Measurements from ENCODE around the gene CTNNBL1. TPM values are rescaled to one million over a fixed set of nuclear protein-coding genes. Genes with fewer than 3 reads are reported as not detected.

The CTNNBL1 gene
- total RNA-seq, 3 donors from 2014 or later (not counting 1 experiment from before 2014, with no cell fraction given): 59.1 to 75.6 (median 67.6) TPM

GRCh38 chr20:37863289-37863688, 169.5 kb downstream of the CTNNBL1 start:
- no peak overlapping the region for H3K27ac ChIP-seq (ENCODE audit: low read length)
- H3K4me3 ChIP-seq (ENCODE audit: low read length): no peak overlapping the region
- ATAC-seq (no peak), DNase-seq (no peak)
- H3K4me1 ChIP-seq (ENCODE audit: control insufficient read depth, insufficient read depth, low read length): no peaks in the 10 kb centered on the region
- H3K27me3 ChIP-seq (ENCODE audit: control insufficient read depth, insufficient read depth, low read length): no peaks in the 10 kb centered on the region
- intact Hi-C loops (cut with micrococcal nuclease): no loop called here
- no peaks in the 10 kb centered on the region for H3K27me3 Mint-ChIP-seq (ENCODE audit: low read depth in 2 of 2)
- H3K36me3 Mint-ChIP-seq: no peaks in the 10 kb centered on the region
- peaks cover 36% of the 10 kb centered on the region for H3K36me3 ChIP-seq (ENCODE audit: control insufficient read depth, insufficient read depth, low read length)
- WGBS (ENCODE audit: insufficient coverage): 99% methylated on average over 5 of the region's 5 CpGs
- no peak overlapping the region for H3K4me3 Mint-ChIP-seq
- no peaks in the 10 kb centered on the region for H3K9me3 ChIP-seq (ENCODE audit: control insufficient read depth, insufficient read depth, low read length)
- TF ChIP-seq, protein P1, sequence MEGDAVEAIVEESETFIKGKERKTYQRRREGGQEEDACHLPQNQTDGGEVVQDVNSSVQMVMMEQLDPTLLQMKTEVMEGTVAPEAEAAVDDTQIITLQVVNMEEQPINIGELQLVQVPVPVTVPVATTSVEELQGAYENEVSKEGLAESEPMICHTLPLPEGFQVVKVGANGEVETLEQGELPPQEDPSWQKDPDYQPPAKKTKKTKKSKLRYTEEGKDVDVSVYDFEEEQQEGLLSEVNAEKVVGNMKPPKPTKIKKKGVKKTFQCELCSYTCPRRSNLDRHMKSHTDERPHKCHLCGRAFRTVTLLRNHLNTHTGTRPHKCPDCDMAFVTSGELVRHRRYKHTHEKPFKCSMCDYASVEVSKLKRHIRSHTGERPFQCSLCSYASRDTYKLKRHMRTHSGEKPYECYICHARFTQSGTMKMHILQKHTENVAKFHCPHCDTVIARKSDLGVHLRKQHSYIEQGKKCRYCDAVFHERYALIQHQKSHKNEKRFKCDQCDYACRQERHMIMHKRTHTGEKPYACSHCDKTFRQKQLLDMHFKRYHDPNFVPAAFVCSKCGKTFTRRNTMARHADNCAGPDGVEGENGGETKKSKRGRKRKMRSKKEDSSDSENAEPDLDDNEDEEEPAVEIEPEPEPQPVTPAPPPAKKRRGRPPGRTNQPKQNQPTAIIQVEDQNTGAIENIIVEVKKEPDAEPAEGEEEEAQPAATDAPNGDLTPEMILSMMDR (IDR thresholded peaks at IDR 0.05): no peak
- peak overlapping the region in 1 of 2 donors; percentile 35 for H3K27ac Mint-ChIP-seq
- no peaks in the 10 kb centered on the region for H3K4me1 Mint-ChIP-seq
- H3K9me3 Mint-ChIP-seq: no peaks in the 10 kb centered on the region

GRCh38 chr20:37864298-37864697, 170.5 kb downstream of the CTNNBL1 start:
- Mint-ChIP-seq H3K27me3 (ENCODE audit: low read depth in 2 of 2) (no peaks in the 10 kb centered on the region), H3K36me3 (no peaks in the 10 kb centered on the region), H3K9me3 (no peaks in the 10 kb centered on the region), H3K4me1 (no peaks in the 10 kb centered on the region), H3K27ac (no peak overlapping the region), H3K4me3 (no peak overlapping the region)
- Histone ChIP-seq H3K4me3 (ENCODE audit: low read length) (no peak overlapping the region), H3K27me3 (ENCODE audit: control insufficient read depth, insufficient read depth, low read length) (no peaks in the 10 kb centered on the region), H3K9me3 (ENCODE audit: control insufficient read depth, insufficient read depth, low read length) (no peaks in the 10 kb centered on the region), H3K36me3 (ENCODE audit: control insufficient read depth, insufficient read depth, low read length) (peaks cover 39% of the 10 kb centered on the region), H3K27ac (ENCODE audit: low read length) (no peak overlapping the region), H3K4me1 (ENCODE audit: control insufficient read depth, insufficient read depth, low read length) (no peaks in the 10 kb centered on the region)
- WGBS (ENCODE audit: insufficient coverage): 70% methylated on average over 8 of the region's 8 CpGs
- TF ChIP-seq, protein P1 (IDR thresholded peaks at IDR 0.05): no peak
- intact Hi-C loops (cut with micrococcal nuclease): no loop called here
- no peak for DNase-seq
- ATAC-seq: no peak

- H3K36me3 Mint-ChIP-seq: peaks cover 7% of the 10 kb centered on the region
- no peaks in the 10 kb centered on the region for H3K4me1 ChIP-seq (ENCODE audit: control insufficient read depth, insufficient read depth, low read length)
- H3K9me3 Mint-ChIP-seq: no peaks in the 10 kb centered on the region
- WGBS (ENCODE audit: insufficient coverage): 98% methylated on average over 10 of the region's 10 CpGs
- ATAC-seq: no peak
- peaks cover 38% of the 10 kb centered on the region for H3K36me3 ChIP-seq (ENCODE audit: control insufficient read depth, insufficient read depth, low read length)
- intact Hi-C loops (cut with micrococcal nuclease): no loop called here
- H3K4me1 Mint-ChIP-seq: peaks cover 0 to 7% of the 10 kb centered on the region in 2 donors
- TF ChIP-seq, protein P1 (IDR thresholded peaks at IDR 0.05): no peak
- H3K27ac ChIP-seq (ENCODE audit: low read length): no peak overlapping the region
- no peak overlapping the region for H3K27ac Mint-ChIP-seq
- H3K27me3 ChIP-seq (ENCODE audit: control insufficient read depth, insufficient read depth, low read length): no peaks in the 10 kb centered on the region
- no peak overlapping the region for H3K4me3 ChIP-seq (ENCODE audit: low read length)
- no peaks in the 10 kb centered on the region for H3K9me3 ChIP-seq (ENCODE audit: control insufficient read depth, insufficient read depth, low read length)
- DNase-seq: no peak
- H3K4me3 Mint-ChIP-seq: no peak overlapping the region
- H3K27me3 Mint-ChIP-seq (ENCODE audit: low read depth in 2 of 2): no peaks in the 10 kb centered on the region
Observed at GRCh38 chr20:37866051-37866450, 172.2 kb downstream of the CTNNBL1 start.

All from natural killer cell (primary cell).